DMS 273 (cell line): ENCODE data around the gene LRCH3.
"Not testable (repeated sequence)": the region's sequence is repeated elsewhere in the genome, so short reads cannot be mapped to it uniquely, and the experiment has no call there.

ENCODE experiments used
- DNase-seq: peaks from one replicate; lab custom pipeline; 2025; ENCODE audit not compliant: unreplicated experiment; lab: John Stamatoyannopoulos, UW

The LRCH3 gene

GRCh38 chr3:197882586-197882985 lies 91.5 kb downstream of the LRCH3 start:
- DNase-seq, result no peak

- DNase-seq, result no peak
Measured at GRCh38 chr3:197883541-197883940, 92.5 kb downstream of the LRCH3 start.

- DNase-seq, result not testable (repeated sequence)
Measured at GRCh38 chr3:197884330-197884729, 93.3 kb downstream of the LRCH3 start.

GRCh38 chr3:197886052-197886451 lies 95.0 kb downstream of the LRCH3 start:
- not testable (repeated sequence) for DNase-seq

GRCh38 chr3:197887430-197888053 lies 96.5 kb downstream of the LRCH3 start:
- not testable (repeated sequence) for DNase-seq

- no peak for DNase-seq
Measured at GRCh38 chr3:197888511-197888910, 97.5 kb downstream of the LRCH3 start.

GRCh38 chr3:197889204-197889930 lies 98.3 kb downstream of the LRCH3 start:
- no peak for DNase-seq

DNA sequence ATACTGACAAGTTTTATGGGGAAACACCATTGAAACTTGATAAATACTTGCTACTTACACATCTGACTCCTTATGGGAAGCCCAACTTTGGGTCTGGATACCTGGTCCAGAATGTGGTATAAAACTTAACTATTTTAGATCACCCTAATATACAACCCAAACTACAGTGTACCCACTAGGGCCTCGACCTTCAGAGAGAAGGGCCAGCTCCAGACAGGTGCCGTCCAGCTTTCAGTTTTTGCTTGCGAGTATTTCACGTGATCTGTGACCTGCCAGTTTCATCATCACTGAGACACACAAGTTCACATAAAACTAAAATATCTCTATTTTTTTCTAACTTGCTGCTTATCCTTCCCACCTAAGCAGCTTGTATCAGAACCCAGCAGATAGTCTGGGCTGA lies 99.6 kb downstream of the LRCH3 start:
- no peak for DNase-seq

GRCh38 chr3:197892162-197892561 lies 101.1 kb downstream of the LRCH3 start:
- DNase-seq, result no peak

DNA sequence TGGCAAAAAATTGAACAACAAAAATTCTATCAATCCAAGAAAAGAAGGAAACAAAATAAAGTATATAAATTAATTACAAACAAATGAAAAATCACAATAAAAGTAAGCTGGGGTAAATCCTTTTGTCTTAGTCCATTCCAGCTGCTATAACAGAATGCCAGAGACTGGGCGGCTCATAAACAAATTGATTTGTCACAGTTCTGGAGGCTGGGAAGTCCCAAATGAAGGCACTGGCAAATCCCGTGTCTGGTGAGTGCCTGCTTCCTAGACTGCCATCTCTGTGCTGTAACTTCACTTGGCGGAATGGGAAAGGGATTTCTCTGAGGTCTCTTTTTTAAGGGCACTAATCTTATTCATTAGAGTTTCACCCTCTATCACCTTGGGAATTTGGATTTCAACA lies 105.4 kb downstream of the LRCH3 start:
- DNase-seq, result no peak

DNA sequence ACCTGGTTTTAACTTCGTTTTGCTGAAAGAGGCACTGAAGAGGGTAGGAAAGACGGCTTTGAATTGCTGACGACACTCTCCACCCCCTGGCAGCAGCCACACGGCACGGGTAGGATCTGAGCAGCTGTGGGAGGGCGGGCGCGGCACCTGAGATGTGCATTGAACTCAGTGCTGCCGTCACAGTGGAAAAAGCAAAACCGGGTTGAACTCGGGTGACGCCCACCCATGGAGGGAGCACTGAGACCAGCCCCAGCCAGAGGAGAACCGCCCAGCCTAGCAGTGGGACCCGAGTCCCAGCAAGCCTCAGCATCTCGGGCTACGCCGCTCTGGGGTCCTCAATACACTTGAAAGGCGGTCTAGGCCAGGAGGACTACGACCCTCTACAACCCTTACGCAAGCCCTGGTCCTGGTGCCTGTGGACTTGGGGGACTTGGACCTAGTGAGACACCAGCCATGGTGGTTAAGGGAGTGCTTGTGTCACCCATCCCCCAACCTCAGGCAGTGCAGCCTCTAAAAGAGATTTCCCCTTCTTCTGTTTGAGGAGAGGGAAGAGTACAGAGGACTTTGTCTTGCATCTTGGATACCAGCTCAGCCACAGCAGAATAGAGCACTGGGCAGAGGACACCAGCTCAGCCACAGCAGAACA lies 108.9 kb downstream of the LRCH3 start:
- DNase-seq, result no peak

DNA sequence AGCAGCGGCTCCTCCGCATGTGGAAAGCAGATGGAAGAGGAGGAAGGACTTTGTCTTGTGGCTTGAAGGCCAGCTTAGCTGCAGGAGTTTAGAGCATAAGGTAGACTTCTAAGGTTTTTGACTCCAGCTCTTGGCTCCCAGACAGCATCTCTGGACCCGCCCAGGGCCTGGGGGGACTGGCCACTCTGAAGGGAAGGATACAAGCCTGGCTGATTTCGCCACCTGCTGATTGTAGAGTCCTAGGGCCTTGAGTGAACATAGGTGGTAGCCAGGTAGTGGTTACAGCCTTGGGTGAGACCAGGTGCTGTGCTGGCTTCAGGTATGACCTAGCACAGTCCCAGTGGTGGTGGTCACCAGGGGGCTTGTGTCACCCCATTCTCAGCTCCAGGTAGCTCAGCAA lies 110.6 kb downstream of the LRCH3 start:
- no peak for DNase-seq

DNA sequence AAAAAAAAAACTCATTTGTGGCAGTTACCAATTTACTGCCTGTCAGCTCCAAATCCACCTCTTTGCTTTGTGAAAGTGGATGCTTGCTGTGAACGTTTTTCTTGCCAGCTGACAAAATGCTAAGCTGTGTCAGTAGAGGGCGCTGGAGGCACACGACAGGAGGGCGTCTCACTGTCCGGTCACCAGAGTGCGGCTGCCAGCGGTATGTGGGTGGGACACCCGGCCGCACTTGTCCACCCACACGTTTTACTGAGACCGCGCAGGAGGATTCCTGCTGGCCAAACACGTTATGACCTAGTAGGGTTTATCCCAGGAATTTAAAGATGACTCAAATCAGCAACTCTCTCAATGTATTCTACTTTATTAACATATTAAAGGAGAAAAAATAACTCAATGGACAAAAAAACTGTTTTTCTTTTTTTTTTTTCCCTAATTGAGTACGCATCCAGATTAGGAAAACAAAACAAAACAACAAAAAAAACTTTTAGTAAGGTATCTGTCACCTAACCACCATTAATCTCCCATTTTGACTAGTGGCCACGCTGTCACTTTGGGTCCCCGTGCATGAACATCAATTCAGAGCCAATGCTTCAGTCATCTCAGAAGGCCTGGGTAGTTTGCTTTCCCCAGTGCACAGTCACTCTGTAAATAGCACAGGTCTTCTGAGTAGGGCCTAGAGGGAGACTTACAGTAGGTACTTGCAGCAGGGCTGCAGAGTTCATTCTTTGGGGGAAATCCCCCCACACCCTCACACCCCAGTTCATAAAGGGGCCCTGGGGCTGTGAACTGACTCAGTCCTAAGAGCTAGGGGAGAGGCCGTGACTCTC lies 115.2 kb downstream of the LRCH3 start:
- DNase-seq, result peak; percentile 94

DNA sequence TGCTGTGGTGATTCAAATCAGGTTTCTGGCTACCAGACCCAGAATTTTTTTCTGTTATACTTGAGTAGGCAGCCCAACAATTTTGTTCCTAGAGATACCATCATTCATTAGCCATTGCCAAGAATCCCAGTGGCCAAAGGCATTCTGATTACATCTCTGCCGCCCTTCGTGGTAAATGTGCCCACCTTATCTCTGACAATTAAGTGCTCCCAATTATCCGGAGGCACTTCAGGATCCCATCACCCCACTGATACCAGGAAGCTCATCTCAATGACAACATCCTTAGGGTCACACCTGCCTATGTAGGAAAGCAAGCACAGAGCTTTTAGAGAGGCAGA lies 115.8 kb downstream of the LRCH3 start:
- no peak for DNase-seq

DNA sequence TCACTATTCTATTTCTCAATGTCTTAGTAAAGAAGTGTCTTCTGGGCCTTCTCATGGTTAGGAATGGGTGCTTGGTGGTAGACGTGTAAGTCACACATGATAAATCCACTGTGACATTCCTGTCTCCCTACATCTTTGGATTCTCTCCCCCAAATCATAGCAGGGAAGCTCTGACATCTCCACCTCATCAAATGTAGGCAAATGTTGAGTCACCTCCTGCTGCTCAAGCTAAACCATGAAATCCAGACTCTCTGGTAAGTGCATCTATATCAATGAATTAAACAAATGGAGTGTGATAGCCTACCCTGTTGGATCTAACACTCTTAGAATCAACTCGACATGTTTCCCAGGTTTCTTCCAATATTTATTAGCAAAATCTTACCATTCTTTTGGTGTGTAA lies 116.1 kb downstream of the LRCH3 start:
- no peak for DNase-seq

- not testable (repeated sequence) for DNase-seq
Measured at GRCh38 chr3:197908550-197908949, 117.5 kb downstream of the LRCH3 start.

- DNase-seq, result no peak
Measured at GRCh38 chr3:197908957-197909701, 118.1 kb downstream of the LRCH3 start.

DNA sequence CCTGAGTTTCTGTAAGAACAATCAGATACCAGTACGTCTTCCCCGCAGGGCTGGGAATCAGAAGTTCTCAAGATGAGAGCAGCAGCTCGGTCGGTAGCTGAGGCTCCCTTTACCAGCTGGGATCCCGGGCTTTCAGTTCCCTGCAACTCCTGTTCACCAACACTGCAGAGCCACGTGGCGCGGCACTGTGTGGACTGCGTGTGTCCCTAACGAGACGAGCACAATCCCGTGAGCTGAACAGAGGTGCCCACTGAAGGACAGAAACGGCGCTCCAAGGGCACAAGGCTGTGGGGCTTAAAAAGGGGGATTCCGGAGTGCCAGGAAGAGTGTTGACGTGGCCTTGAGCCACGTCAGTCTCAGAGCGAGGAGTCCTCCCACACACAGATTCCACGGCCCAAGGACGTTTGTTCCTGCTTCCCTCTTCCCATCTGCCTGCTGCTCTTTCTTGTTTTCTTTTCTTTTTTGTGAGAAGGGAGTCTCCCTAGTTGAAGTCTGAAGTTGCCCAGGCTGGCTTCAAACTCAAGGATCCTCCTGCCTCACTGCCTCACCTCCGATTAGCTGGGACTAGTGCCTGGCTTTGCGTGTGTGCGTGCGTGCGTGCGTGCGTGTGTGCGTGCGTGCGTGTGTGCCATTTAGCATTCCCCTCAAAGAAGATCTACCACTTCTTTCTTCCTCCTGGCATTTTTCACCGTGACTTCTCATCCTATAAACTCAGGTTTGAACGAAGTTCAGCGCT lies 121.9 kb downstream of the LRCH3 start:
- DNase-seq, result no peak

GRCh38 chr3:197913641-197914380 lies 122.8 kb downstream of the LRCH3 start:
- no peak for DNase-seq
